HEK293 (cell line): ENCODE results near the gene QSOX1.

Experiments used
- CTCF ChIA-PET: fragments of 350-600 bp; formaldehyde crosslinking; extraction: SDS; loops from one replicate; lab custom pipeline; 2021; ENCODE audit warnings: antibody characterized with exemption; lab: Yijun Ruan, JAX
- POLR2A ChIA-PET: fragments of 300-600 bp; formaldehyde crosslinking; extraction: SDS; loops from one replicate; lab custom pipeline; 2020; ENCODE audit warnings: antibody characterized with exemption, inconsistent platforms; lab: Yijun Ruan, JAX
- H3K27ac ChIP-seq: fragments of 200-500 bp; sonication (Bioruptor generic); 2 replicates; pipeline ENCODE4 v1.5.1; 2014; ENCODE audit warnings: low read depth, low read length, control low read depth, inconsistent platforms; ENCODE audit errors: extremely low read depth
- H3K36me3 ChIP-seq, 2 experiments: fragments of 200-500 bp in 1 of 2; sonication (Bioruptor generic) in 1 of 2; 1 replicate in 1 of 2; 2 replicates in 1 of 2; pipeline ENCODE4 v1.5.1; 2014 to 2017; ENCODE audit warnings: inconsistent platforms in 2 of 2, low read length in 2 of 2; ENCODE audit not compliant: control insufficient read depth in 2 of 2, insufficient read depth in 1 of 2
- H3K4me1 ChIP-seq: fragments of 200-500 bp; sonication (Bioruptor generic); 2 replicates; pipeline ENCODE4 v1.5.1; 2014; ENCODE audit warnings: mild to moderate bottlenecking, low read length, inconsistent platforms; ENCODE audit not compliant: control insufficient read depth, insufficient read depth
- H3K4me3 ChIP-seq: 2 replicates; pipeline ENCODE4 v1.5.1; 2011; ENCODE audit warnings: low read depth, mild to moderate bottlenecking, control low read depth, low read length, moderate library complexity
- H3K9me3 ChIP-seq: fragments of 200-500 bp; sonication (Bioruptor generic); 2 replicates; pipeline ENCODE4 v1.5.1; 2014; ENCODE audit warnings: low read depth, low read length, inconsistent platforms; ENCODE audit not compliant: control insufficient read depth, insufficient read depth
- GLI4 ChIP-seq: fragments of 450-650 bp; formaldehyde crosslinking; IDR thresholded peaks from 2 replicates; pipeline ENCODE4 v1.5.1; 2016; ENCODE audit warnings: missing biosample characterization, missing genetic modification characterization
- IKZF3 ChIP-seq: fragments of 450-650 bp; IDR thresholded peaks from 2 replicates; pipeline ENCODE4 v1.5.0; 2018; ENCODE audit warnings: missing biosample characterization, mild to moderate bottlenecking, missing genetic modification characterization, moderate library complexity
- KLF1 ChIP-seq: fragments of 450-650 bp; formaldehyde crosslinking; IDR thresholded peaks from 2 replicates; pipeline ENCODE4 v1.5.1; 2016; ENCODE audit warnings: missing biosample characterization, missing genetic modification characterization
- MZF1 ChIP-seq: fragments of 450-650 bp; formaldehyde crosslinking; IDR thresholded peaks from 2 replicates; pipeline ENCODE4 v1.5.1; 2017; ENCODE audit warnings: missing biosample characterization, missing genetic modification characterization, borderline replicate concordance
- OVOL3 ChIP-seq: fragments of 450-650 bp; formaldehyde crosslinking; IDR thresholded peaks from 2 replicates; pipeline ENCODE4 v1.5.1; 2016; ENCODE audit warnings: missing biosample characterization, missing genetic modification characterization
- ZBTB1 ChIP-seq: fragments of 450-650 bp; formaldehyde crosslinking; IDR thresholded peaks from 2 replicates; pipeline ENCODE4 v1.5.1; 2016; ENCODE audit warnings: missing biosample characterization, missing genetic modification characterization
- ZFHX2 ChIP-seq: fragments of 450-650 bp; formaldehyde crosslinking; conservative IDR thresholded peaks from 2 replicates; pipeline ENCODE4 v1.5.1; 2016; ENCODE audit warnings: missing biosample characterization, missing genetic modification characterization
- ZNF133 ChIP-seq: fragments of 450-650 bp; formaldehyde crosslinking; IDR thresholded peaks from 2 replicates; pipeline ENCODE4 v1.5.1; 2016; ENCODE audit warnings: missing biosample characterization, missing genetic modification characterization
- ZNF19 ChIP-seq: fragments of 450-650 bp; formaldehyde crosslinking; IDR thresholded peaks from 2 replicates; pipeline ENCODE4; 2016; ENCODE audit warnings: missing biosample characterization, missing genetic modification characterization, low read depth
- ZNF24 ChIP-seq: fragments of 450-650 bp; formaldehyde crosslinking; IDR thresholded peaks from 2 replicates; pipeline ENCODE4 v1.5.1; 2016; ENCODE audit warnings: missing biosample characterization, missing genetic modification characterization
- ZNF843 ChIP-seq: fragments of 450-650 bp; formaldehyde crosslinking; IDR thresholded peaks from 2 replicates; pipeline ENCODE4 v1.5.1; 2016; ENCODE audit warnings: missing biosample characterization, missing genetic modification characterization
- ZSCAN16 ChIP-seq: fragments of 450-650 bp; formaldehyde crosslinking; IDR thresholded peaks from 2 replicates; pipeline ENCODE4 v1.5.1; 2016; ENCODE audit warnings: missing biosample characterization, missing genetic modification characterization
- TF ChIP-seq, protein P1 (sequence below): fragments of 450-650 bp; formaldehyde crosslinking; IDR thresholded peaks from 2 replicates; pipeline ENCODE4 v1.5.1; 2016; ENCODE audit warnings: missing biosample characterization, missing genetic modification characterization
- TF ChIP-seq, protein P2 (sequence below): IDR thresholded peaks from 2 replicates; pipeline ENCODE4 v1.6.1; 2011; ENCODE audit warnings: mild to moderate bottlenecking, low read depth, low read length, borderline replicate concordance
- TF ChIP-seq, protein P3 (sequence below): fragments of 450-650 bp; formaldehyde crosslinking; IDR thresholded peaks from 2 replicates; pipeline ENCODE4 v1.5.1; 2017; ENCODE audit warnings: missing biosample characterization, missing genetic modification characterization
- TF ChIP-seq, protein P4 (sequence below): fragments of 450-650 bp; formaldehyde crosslinking; IDR thresholded peaks from 2 replicates; pipeline ENCODE4 v1.5.1; 2016; ENCODE audit warnings: missing biosample characterization, missing genetic modification characterization
- TF ChIP-seq, protein P5 (sequence below): fragments of 450-650 bp; formaldehyde crosslinking; IDR thresholded peaks from 2 replicates; pipeline ENCODE4 v1.5.1; 2016; ENCODE audit warnings: missing biosample characterization, missing genetic modification characterization
- TF ChIP-seq, protein P6 (sequence below): fragments of 450-650 bp; formaldehyde crosslinking; IDR thresholded peaks from 2 replicates; pipeline ENCODE4 v1.5.1; 2016; ENCODE audit warnings: missing biosample characterization, missing genetic modification characterization
- TF ChIP-seq, protein P7 (sequence below): fragments of 450-650 bp; formaldehyde crosslinking; IDR thresholded peaks from 2 replicates; pipeline ENCODE4 v1.5.1; 2016; ENCODE audit warnings: missing biosample characterization, missing genetic modification characterization
- TF ChIP-seq, protein P8 (sequence below): sonication (generic); formaldehyde crosslinking; IDR thresholded peaks from 2 replicates; pipeline ENCODE4 v1.8.1; 2022; ENCODE audit warnings: mild to moderate bottlenecking, moderate library complexity, missing genetic modification reagents

Gene QSOX1

DNA sequence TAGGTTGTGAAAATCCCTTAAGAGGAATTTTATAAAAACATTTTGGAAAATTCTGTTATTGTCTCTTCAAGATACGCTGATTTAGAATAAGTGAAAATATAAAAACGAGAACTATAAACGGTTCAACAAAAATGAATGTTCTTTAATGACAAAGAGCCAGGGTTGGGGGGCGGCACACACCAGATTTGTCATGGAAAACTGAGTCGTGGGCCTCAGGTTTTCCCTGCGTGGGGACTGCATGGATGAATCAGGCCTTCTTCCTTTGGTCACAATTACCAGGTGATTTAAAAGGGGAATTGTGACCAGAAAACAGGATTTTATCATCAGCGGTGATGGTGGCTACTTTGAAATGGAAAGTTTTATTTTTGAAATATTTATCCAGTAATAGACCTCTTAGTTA, 84.0 kb downstream of the QSOX1 start:
- CTCF ChIA-PET, result interaction anchor here (0.6 to 4.3 kb wide), 3 partner anchors 14 to 177 kb away, joined by 3 to 23 read pairs (median 5); no protein-coding TSS in a partner anchor
- H3K4me3 ChIP-seq, result no peak overlapping the region
- POLR2A ChIA-PET, result no interaction called here
- no peak overlapping the region for H3K27ac ChIP-seq
- no peaks in the 10 kb centered on the region for H3K4me1 ChIP-seq
- TF ChIP-seq KLF1 (tag by site-specific recombination) (no peak), ZFHX2 (tag by site-specific recombination) (no peak), ZNF133 (tag by site-specific recombination) (no peak), ZSCAN16 (no peak), MZF1 (tag by site-specific recombination) (no peak), GLI4 (tag by site-specific recombination) (no peak), OVOL3 (tag by site-specific recombination) (no peak), ZNF24 (tag by site-specific recombination) (no peak)
- TF ChIP-seq, protein P1, sequence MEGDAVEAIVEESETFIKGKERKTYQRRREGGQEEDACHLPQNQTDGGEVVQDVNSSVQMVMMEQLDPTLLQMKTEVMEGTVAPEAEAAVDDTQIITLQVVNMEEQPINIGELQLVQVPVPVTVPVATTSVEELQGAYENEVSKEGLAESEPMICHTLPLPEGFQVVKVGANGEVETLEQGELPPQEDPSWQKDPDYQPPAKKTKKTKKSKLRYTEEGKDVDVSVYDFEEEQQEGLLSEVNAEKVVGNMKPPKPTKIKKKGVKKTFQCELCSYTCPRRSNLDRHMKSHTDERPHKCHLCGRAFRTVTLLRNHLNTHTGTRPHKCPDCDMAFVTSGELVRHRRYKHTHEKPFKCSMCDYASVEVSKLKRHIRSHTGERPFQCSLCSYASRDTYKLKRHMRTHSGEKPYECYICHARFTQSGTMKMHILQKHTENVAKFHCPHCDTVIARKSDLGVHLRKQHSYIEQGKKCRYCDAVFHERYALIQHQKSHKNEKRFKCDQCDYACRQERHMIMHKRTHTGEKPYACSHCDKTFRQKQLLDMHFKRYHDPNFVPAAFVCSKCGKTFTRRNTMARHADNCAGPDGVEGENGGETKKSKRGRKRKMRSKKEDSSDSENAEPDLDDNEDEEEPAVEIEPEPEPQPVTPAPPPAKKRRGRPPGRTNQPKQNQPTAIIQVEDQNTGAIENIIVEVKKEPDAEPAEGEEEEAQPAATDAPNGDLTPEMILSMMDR, result no peak
- TF ChIP-seq, protein P2, sequence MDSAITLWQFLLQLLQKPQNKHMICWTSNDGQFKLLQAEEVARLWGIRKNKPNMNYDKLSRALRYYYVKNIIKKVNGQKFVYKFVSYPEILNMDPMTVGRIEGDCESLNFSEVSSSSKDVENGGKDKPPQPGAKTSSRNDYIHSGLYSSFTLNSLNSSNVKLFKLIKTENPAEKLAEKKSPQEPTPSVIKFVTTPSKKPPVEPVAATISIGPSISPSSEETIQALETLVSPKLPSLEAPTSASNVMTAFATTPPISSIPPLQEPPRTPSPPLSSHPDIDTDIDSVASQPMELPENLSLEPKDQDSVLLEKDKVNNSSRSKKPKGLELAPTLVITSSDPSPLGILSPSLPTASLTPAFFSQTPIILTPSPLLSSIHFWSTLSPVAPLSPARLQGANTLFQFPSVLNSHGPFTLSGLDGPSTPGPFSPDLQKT, result no peak
- TF ChIP-seq, protein P3, sequence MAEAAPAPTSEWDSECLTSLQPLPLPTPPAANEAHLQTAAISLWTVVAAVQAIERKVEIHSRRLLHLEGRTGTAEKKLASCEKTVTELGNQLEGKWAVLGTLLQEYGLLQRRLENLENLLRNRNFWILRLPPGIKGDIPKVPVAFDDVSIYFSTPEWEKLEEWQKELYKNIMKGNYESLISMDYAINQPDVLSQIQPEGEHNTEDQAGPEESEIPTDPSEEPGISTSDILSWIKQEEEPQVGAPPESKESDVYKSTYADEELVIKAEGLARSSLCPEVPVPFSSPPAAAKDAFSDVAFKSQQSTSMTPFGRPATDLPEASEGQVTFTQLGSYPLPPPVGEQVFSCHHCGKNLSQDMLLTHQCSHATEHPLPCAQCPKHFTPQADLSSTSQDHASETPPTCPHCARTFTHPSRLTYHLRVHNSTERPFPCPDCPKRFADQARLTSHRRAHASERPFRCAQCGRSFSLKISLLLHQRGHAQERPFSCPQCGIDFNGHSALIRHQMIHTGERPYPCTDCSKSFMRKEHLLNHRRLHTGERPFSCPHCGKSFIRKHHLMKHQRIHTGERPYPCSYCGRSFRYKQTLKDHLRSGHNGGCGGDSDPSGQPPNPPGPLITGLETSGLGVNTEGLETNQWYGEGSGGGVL (tag by site-specific recombination), result no peak
- TF ChIP-seq, protein P4, sequence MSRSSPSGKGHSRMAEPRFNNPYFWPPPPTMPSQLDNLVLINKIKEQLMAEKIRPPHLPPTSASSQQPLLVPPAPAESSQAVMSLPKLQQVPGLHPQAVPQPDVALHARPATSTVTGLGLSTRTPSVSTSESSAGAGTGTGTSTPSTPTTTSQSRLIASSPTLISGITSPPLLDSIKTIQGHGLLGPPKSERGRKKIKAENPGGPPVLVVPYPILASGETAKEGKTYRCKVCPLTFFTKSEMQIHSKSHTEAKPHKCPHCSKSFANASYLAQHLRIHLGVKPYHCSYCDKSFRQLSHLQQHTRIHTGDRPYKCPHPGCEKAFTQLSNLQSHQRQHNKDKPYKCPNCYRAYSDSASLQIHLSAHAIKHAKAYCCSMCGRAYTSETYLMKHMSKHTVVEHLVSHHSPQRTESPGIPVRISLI (tag by site-specific recombination), result no peak
- TF ChIP-seq, protein P5, sequence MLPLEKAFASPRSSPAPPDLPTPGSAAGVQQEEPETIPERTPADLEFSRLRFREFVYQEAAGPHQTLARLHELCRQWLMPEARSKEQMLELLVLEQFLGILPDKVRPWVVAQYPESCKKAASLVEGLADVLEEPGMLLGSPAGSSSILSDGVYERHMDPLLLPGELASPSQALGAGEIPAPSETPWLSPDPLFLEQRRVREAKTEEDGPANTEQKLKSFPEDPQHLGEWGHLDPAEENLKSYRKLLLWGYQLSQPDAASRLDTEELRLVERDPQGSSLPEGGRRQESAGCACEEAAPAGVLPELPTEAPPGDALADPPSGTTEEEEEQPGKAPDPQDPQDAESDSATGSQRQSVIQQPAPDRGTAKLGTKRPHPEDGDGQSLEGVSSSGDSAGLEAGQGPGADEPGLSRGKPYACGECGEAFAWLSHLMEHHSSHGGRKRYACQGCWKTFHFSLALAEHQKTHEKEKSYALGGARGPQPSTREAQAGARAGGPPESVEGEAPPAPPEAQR, result no peak
- no peaks in the 10 kb centered on the region for H3K36me3 ChIP-seq
- H3K9me3 ChIP-seq, result no peaks in the 10 kb centered on the region

DNA sequence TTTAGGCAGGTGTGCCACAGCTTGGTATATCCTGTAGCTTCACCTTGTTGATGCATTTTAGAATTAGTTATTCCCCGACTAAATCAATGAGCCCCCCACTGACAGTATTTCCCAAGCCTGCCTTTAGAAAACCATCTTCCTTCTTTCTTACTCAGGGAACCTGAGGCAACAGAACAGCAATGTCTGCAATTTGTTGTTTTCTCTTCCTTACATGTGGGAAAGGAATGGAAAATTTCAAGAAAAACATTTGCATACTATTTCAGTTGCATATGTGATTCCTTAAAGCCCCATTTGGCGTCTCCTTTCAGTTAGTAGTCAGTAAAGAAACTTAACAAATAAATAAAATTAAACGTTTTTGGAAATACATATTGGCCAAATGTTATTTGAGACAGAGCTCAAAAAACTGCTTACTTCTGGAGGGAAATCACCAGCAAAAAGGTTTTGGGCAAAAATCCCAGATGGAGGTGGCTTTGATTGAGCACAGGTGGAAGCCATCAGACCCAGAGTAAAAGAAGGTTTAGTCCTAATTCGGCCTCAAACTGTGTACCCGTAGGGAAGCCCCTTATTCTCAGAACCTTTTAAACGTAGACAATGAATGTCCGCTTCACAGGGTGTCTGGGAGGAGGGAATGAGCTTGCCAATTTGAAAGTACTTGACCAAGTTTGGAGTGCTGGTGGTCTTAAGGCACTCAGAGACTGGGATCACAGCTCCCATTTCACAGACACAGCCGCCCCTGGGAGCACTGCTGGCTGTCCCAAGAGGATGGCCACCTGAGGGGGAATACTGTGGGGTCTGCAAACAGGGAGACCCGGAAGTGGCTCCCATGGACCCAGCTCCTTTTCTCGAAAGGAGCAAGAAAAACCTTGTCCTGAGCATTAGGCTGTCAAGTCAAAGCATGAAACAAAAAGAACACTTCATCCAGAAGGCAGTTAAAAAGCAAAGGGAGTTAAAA, 84.8 kb downstream of the QSOX1 start:
- TF ChIP-seq ZBTB1 (tag by site-specific recombination) (no peak), ZNF19 (tag by site-specific recombination) (no peak), IKZF3 (tag by site-specific recombination) (no peak), ZNF843 (tag by site-specific recombination) (no peak)
- TF ChIP-seq, protein P6, sequence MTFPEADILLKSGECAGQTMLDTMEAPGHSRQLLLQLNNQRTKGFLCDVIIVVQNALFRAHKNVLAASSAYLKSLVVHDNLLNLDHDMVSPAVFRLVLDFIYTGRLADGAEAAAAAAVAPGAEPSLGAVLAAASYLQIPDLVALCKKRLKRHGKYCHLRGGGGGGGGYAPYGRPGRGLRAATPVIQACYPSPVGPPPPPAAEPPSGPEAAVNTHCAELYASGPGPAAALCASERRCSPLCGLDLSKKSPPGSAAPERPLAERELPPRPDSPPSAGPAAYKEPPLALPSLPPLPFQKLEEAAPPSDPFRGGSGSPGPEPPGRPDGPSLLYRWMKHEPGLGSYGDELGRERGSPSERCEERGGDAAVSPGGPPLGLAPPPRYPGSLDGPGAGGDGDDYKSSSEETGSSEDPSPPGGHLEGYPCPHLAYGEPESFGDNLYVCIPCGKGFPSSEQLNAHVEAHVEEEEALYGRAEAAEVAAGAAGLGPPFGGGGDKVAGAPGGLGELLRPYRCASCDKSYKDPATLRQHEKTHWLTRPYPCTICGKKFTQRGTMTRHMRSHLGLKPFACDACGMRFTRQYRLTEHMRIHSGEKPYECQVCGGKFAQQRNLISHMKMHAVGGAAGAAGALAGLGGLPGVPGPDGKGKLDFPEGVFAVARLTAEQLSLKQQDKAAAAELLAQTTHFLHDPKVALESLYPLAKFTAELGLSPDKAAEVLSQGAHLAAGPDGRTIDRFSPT, result no peak
- TF ChIP-seq, protein P7, sequence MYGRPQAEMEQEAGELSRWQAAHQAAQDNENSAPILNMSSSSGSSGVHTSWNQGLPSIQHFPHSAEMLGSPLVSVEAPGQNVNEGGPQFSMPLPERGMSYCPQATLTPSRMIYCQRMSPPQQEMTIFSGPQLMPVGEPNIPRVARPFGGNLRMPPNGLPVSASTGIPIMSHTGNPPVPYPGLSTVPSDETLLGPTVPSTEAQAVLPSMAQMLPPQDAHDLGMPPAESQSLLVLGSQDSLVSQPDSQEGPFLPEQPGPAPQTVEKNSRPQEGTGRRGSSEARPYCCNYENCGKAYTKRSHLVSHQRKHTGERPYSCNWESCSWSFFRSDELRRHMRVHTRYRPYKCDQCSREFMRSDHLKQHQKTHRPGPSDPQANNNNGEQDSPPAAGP, result no peak
- TF ChIP-seq, protein P8, sequence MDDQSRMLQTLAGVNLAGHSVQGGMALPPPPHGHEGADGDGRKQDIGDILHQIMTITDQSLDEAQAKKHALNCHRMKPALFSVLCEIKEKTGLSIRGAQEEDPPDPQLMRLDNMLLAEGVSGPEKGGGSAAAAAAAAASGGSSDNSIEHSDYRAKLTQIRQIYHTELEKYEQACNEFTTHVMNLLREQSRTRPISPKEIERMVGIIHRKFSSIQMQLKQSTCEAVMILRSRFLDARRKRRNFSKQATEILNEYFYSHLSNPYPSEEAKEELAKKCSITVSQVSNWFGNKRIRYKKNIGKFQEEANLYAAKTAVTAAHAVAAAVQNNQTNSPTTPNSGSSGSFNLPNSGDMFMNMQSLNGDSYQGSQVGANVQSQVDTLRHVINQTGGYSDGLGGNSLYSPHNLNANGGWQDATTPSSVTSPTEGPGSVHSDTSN, result no peak
- TF ChIP-seq, all 188 proteins: peak for 0
- Histone ChIP-seq H3K4me1 (no peaks in the 10 kb centered on the region), H3K27ac (no peak overlapping the region), H3K9me3 (no peaks in the 10 kb centered on the region), H3K36me3 (no peaks in the 10 kb centered on the region), H3K4me3 (no peak overlapping the region)
- CTCF ChIA-PET, result interaction anchor here (0.6 to 4.3 kb wide), 5 partner anchors 13 to 210 kb away, joined by 3 to 23 read pairs (median 4); no protein-coding TSS in a partner anchor
- POLR2A ChIA-PET, result interaction anchor here (0.6 to 1.0 kb wide), 2 partner anchors 8 to 44 kb away, joined by 5 to 6 read pairs; partner anchors contain the start of gene LHX4
